ENCODE data around the gene C15orf61.

C15orf61 gene

GRCh38 chr15:67523330-67523729, 2.4 kb downstream of the C15orf61 start:
- H2BK5ac ChIP-seq (ENCODE audit: low read depth, low read length, poor library complexity, severe bottlenecking) = no peak overlapping the region
- H2AK5ac ChIP-seq (ENCODE audit: low read length, severe bottlenecking) = no peak overlapping the region
- no CpG with 5 or more reads among the region's 1 CpG for WGBS
- no peak overlapping the region for H3K23ac ChIP-seq (ENCODE audit: low read length in 2 of 2)
- H2BK120ac ChIP-seq (ENCODE audit: low read depth, low read length) = no peak overlapping the region
- no peak overlapping the region for H3K18ac ChIP-seq (ENCODE audit: low read depth in 1 of 2, low read length in 2 of 2)
- no peak overlapping the region for H4K8ac ChIP-seq (ENCODE audit: low read length)
- peaks cover 9% of the 10 kb centered on the region for H3K79me1 ChIP-seq (replicated peaks; ENCODE audit: low read length, poor library complexity, severe bottlenecking)
- peak overlapping the region; percentile 98 for H3K9ac ChIP-seq (ENCODE audit: low read length)
- H3K4me3 ChIP-seq (ENCODE audit: insufficient read depth in 1 of 2, low read depth in 1 of 2, low read length in 2 of 2) = peak overlapping the region in 1 of 2 experiments; percentile 97
- no peaks in the 10 kb centered on the region for H3K27me3 ChIP-seq (ENCODE audit: control insufficient read depth in 1 of 2, insufficient read depth in 1 of 2, low read length in 2 of 2)
- H2AFZ ChIP-seq (ENCODE audit: low read depth, low read length) = no peak overlapping the region
- peaks cover 6% of the 10 kb centered on the region for H3K4me1 ChIP-seq (ENCODE audit: control insufficient read depth, insufficient read depth, low read depth, low read length)
- no peak overlapping the region for H2BK12ac ChIP-seq (ENCODE audit: low read length in 2 of 2)
- H3K9me3 ChIP-seq (ENCODE audit: control insufficient read depth, low read length) = no peaks in the 10 kb centered on the region
- peaks cover 0 to 24% of the 10 kb centered on the region in 2 experiments for H3K36me3 ChIP-seq (ENCODE audit: control insufficient read depth in 1 of 2, insufficient read depth in 2 of 2, low read depth in 1 of 2, low read length in 2 of 2)
- no peak overlapping the region for H3K4me2 ChIP-seq (ENCODE audit: low read length, poor library complexity, severe bottlenecking)
- H2BK15ac ChIP-seq (ENCODE audit: low read depth, poor library complexity, severe bottlenecking) = no peak overlapping the region
- no peak overlapping the region for H3K4ac ChIP-seq (ENCODE audit: low read depth in 1 of 2, low read length in 2 of 2)
- no peak overlapping the region for H3K14ac ChIP-seq (ENCODE audit: low read length in 2 of 2)
- no peak overlapping the region for H4K91ac ChIP-seq (ENCODE audit: low read length)
- H3K27ac ChIP-seq (ENCODE audit: low read length, poor library complexity, severe bottlenecking) = no peak overlapping the region
- no peak for DNase-seq

- H4K8ac ChIP-seq (ENCODE audit: low read length) = no peak overlapping the region
- peak overlapping the region; percentile 98 for H3K9ac ChIP-seq (ENCODE audit: low read length)
- H3K23ac ChIP-seq (ENCODE audit: low read length in 2 of 2) = no peak overlapping the region
- no peak overlapping the region for H3K4ac ChIP-seq (ENCODE audit: low read depth in 1 of 2, low read length in 2 of 2)
- H4K91ac ChIP-seq (ENCODE audit: low read length) = no peak overlapping the region
- H3K4me3 ChIP-seq (ENCODE audit: insufficient read depth in 1 of 2, low read depth in 1 of 2, low read length in 2 of 2) = peak overlapping the region in 1 of 2 experiments; percentile 97
- DNase-seq = no peak
- no peak overlapping the region for H2BK120ac ChIP-seq (ENCODE audit: low read depth, low read length)
- H2AK5ac ChIP-seq (ENCODE audit: low read length, severe bottlenecking) = no peak overlapping the region
- no peak overlapping the region for H2BK12ac ChIP-seq (ENCODE audit: low read length in 2 of 2)
- H3K79me1 ChIP-seq (replicated peaks; ENCODE audit: low read length, poor library complexity, severe bottlenecking) = peaks cover 9% of the 10 kb centered on the region
- H3K18ac ChIP-seq (ENCODE audit: low read depth in 1 of 2, low read length in 2 of 2) = no peak overlapping the region
- no peak overlapping the region for H3K14ac ChIP-seq (ENCODE audit: low read length in 2 of 2)
- H3K27me3 ChIP-seq (ENCODE audit: control insufficient read depth in 1 of 2, insufficient read depth in 1 of 2, low read length in 2 of 2) = no peaks in the 10 kb centered on the region
- H3K4me1 ChIP-seq (ENCODE audit: control insufficient read depth, insufficient read depth, low read depth, low read length) = peaks cover 6% of the 10 kb centered on the region
- H3K36me3 ChIP-seq (ENCODE audit: control insufficient read depth in 1 of 2, insufficient read depth in 2 of 2, low read depth in 1 of 2, low read length in 2 of 2) = peaks cover 0 to 30% of the 10 kb centered on the region in 2 experiments
- H3K27ac ChIP-seq (ENCODE audit: low read length, poor library complexity, severe bottlenecking) = no peak overlapping the region
- H2BK5ac ChIP-seq (ENCODE audit: low read depth, low read length, poor library complexity, severe bottlenecking) = no peak overlapping the region
- no peak overlapping the region for H2BK15ac ChIP-seq (ENCODE audit: low read depth, poor library complexity, severe bottlenecking)
- H3K4me2 ChIP-seq (ENCODE audit: low read length, poor library complexity, severe bottlenecking) = peak overlapping the region; percentile 29
- no peaks in the 10 kb centered on the region for H3K9me3 ChIP-seq (ENCODE audit: control insufficient read depth, low read length)
- H2AFZ ChIP-seq (ENCODE audit: low read depth, low read length) = no peak overlapping the region
Measured at GRCh38 chr15:67524235-67524634, 3.3 kb downstream of the C15orf61 start.

- no peaks in the 10 kb centered on the region for H3K9me3 ChIP-seq (ENCODE audit: control insufficient read depth, low read length)
Measured at GRCh38 chr15:67528513-67528912, 7.6 kb downstream of the C15orf61 start.

GRCh38 chr15:67531379-67531914, 10.5 kb downstream of the C15orf61 start:
- DNase-seq = no peak

More at GRCh38 chr15:67528513-67528912, 7.6 kb downstream of the C15orf61 start:
- Histone ChIP-seq H3K79me1 (replicated peaks; ENCODE audit: low read length, poor library complexity, severe bottlenecking) (peaks cover 3% of the 10 kb centered on the region), H3K4me1 (ENCODE audit: control insufficient read depth, insufficient read depth, low read depth, low read length) (no peaks in the 10 kb centered on the region), H2AK5ac (ENCODE audit: low read length, severe bottlenecking) (no peak overlapping the region), H3K14ac (ENCODE audit: low read length in 2 of 2) (no peak overlapping the region), H2BK15ac (ENCODE audit: low read depth, poor library complexity, severe bottlenecking) (no peak overlapping the region), H3K4ac (ENCODE audit: low read depth in 1 of 2, low read length in 2 of 2) (no peak overlapping the region), H2AFZ (ENCODE audit: low read depth, low read length) (no peak overlapping the region), H3K4me2 (ENCODE audit: low read length, poor library complexity, severe bottlenecking) (no peak overlapping the region), H3K4me3 (ENCODE audit: insufficient read depth in 1 of 2, low read depth in 1 of 2, low read length in 2 of 2) (no peak overlapping the region), H4K8ac (ENCODE audit: low read length) (no peak overlapping the region), H3K23ac (ENCODE audit: low read length in 2 of 2) (no peak overlapping the region), H3K27ac (ENCODE audit: low read length, poor library complexity, severe bottlenecking) (no peak overlapping the region), H2BK12ac (ENCODE audit: low read length in 2 of 2) (no peak overlapping the region), H4K91ac (ENCODE audit: low read length) (no peak overlapping the region), H3K9ac (ENCODE audit: low read length) (no peak overlapping the region), H2BK120ac (ENCODE audit: low read depth, low read length) (no peak overlapping the region), H3K36me3 (ENCODE audit: control insufficient read depth in 1 of 2, insufficient read depth in 2 of 2, low read depth in 1 of 2, low read length in 2 of 2) (peaks cover 0 to 38% of the 10 kb centered on the region in 2 experiments), H3K27me3 (ENCODE audit: control insufficient read depth in 1 of 2, insufficient read depth in 1 of 2, low read length in 2 of 2) (no peaks in the 10 kb centered on the region), H3K18ac (ENCODE audit: low read depth in 1 of 2, low read length in 2 of 2) (no peak overlapping the region), H2BK5ac (ENCODE audit: low read depth, low read length, poor library complexity, severe bottlenecking) (no peak overlapping the region)
- 95% methylated on average over 2 of the region's 3 CpGs for WGBS
- no peak for DNase-seq

More at GRCh38 chr15:67531379-67531914, 10.5 kb downstream of the C15orf61 start:
- Histone ChIP-seq H3K9ac (ENCODE audit: low read length) (peak overlapping the region; percentile 50), H2AFZ (ENCODE audit: low read depth, low read length) (no peak overlapping the region), H3K9me3 (ENCODE audit: control insufficient read depth, low read length) (no peaks in the 10 kb centered on the region), H2BK15ac (ENCODE audit: low read depth, poor library complexity, severe bottlenecking) (no peak overlapping the region), H2AK5ac (ENCODE audit: low read length, severe bottlenecking) (no peak overlapping the region), H4K91ac (ENCODE audit: low read length) (no peak overlapping the region), H3K4me3 (ENCODE audit: insufficient read depth in 1 of 2, low read depth in 1 of 2, low read length in 2 of 2) (no peak overlapping the region), H3K27ac (ENCODE audit: low read length, poor library complexity, severe bottlenecking) (no peak overlapping the region), H3K4ac (ENCODE audit: low read depth in 1 of 2, low read length in 2 of 2) (no peak overlapping the region), H3K36me3 (ENCODE audit: control insufficient read depth in 1 of 2, insufficient read depth in 2 of 2, low read depth in 1 of 2, low read length in 2 of 2) (peaks cover 0 to 36% of the 10 kb centered on the region in 2 experiments), H2BK120ac (ENCODE audit: low read depth, low read length) (no peak overlapping the region), H3K18ac (ENCODE audit: low read depth in 1 of 2, low read length in 2 of 2) (no peak overlapping the region), H3K27me3 (ENCODE audit: control insufficient read depth in 1 of 2, insufficient read depth in 1 of 2, low read length in 2 of 2) (no peaks in the 10 kb centered on the region), H4K8ac (ENCODE audit: low read length) (no peak overlapping the region), H3K23ac (ENCODE audit: low read length in 2 of 2) (no peak overlapping the region), H3K79me1 (replicated peaks; ENCODE audit: low read length, poor library complexity, severe bottlenecking) (no peaks in the 10 kb centered on the region), H2BK5ac (ENCODE audit: low read depth, low read length, poor library complexity, severe bottlenecking) (no peak overlapping the region), H3K4me2 (ENCODE audit: low read length, poor library complexity, severe bottlenecking) (no peak overlapping the region), H2BK12ac (ENCODE audit: low read length in 2 of 2) (no peak overlapping the region), H3K14ac (ENCODE audit: low read length in 2 of 2) (no peak overlapping the region), H3K4me1 (ENCODE audit: control insufficient read depth, insufficient read depth, low read depth, low read length) (no peaks in the 10 kb centered on the region)
- WGBS = 100% methylated on average over 1 of the region's 3 CpGs
